Activated naive CD8-positive, alpha-beta T cell treated with anti-CD3 and anti-CD28 coated beads, Interleukin-2, amount 50 U/mL, for 24 hours (primary cell): Measurements from ENCODE around the gene RPH3AL.
"Not testable (repeated sequence)": the region's sequence is repeated elsewhere in the genome, so short reads cannot be mapped to it uniquely, and the experiment has no call there.

Source experiments
- ATAC-seq: fragments of 150-1000 bp; cut with Tn5 transposase; one replicate; pipeline ENCODE4 v1.10.0; 2021
- DNase-seq: peaks from one replicate; pipeline ENCODE4 v3.0.0; 2021
- H3K27ac Mint-ChIP-seq: one replicate; pipeline ENCODE4 v1.8.0; 2021; ENCODE audit warnings: mild to moderate bottlenecking, mixed read lengths
- H3K27me3 Mint-ChIP-seq: one replicate; pipeline ENCODE4 v1.8.0; 2021; ENCODE audit warnings: mixed read lengths
- H3K36me3 Mint-ChIP-seq: one replicate; pipeline ENCODE4 v1.8.0; 2021; ENCODE audit warnings: low read depth, mixed read lengths
- H3K4me1 Mint-ChIP-seq: one replicate; pipeline ENCODE4 v1.8.0; 2021; ENCODE audit warnings: mixed read lengths
- H3K4me3 Mint-ChIP-seq: one replicate; pipeline ENCODE4 v1.8.0; 2021; ENCODE audit warnings: mild to moderate bottlenecking, moderate library complexity, mixed read lengths
- H3K9me3 Mint-ChIP-seq: one replicate; pipeline ENCODE4 v1.8.0; 2021; ENCODE audit warnings: mixed read lengths

The RPH3AL gene

GRCh38 chr17:200586-200985 is 152.0 kb downstream of the RPH3AL start:
- no peak for DNase-seq
- Mint-ChIP-seq H3K27me3 (peaks cover 14% of the 10 kb centered on the region), H3K36me3 (no peaks in the 10 kb centered on the region), H3K4me3 (no peak overlapping the region), H3K9me3 (no peaks in the 10 kb centered on the region), H3K27ac (no peak overlapping the region), H3K4me1 (no peaks in the 10 kb centered on the region)
- ATAC-seq: no peak

DNA sequence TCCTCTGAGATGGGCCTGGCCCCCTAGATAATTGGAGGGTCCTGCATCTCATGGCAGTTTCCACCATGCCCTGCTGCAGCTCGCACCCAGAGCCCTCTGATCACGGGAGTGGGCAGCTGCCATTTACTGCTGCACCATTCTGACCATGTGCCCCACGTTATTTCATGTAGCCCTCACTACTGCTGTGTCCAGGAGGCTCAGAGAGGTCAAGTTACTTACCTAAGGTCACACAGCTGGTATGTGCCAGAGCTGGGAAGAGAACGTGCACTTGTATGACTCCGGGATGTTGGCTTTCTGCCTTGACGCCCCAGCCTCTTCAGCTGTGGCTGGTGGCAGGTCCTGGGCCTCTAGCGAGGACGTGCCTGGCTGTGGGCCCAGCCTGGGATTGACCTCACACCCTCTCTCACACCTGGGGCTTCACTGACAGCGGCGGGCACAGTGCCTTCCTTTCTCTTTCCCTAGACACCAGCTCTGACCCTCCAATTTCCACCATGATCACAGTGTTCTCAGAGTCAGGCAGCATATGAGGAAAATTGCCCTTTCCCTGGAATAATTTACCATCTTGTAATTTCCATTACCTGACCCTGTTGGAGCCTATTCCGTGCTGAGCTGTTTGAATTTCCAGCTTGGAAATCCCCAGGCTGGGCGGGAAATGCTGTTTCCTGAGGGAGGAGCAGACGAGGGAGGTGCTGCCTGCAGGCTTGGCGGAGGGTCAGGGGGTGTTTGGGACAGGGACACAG is 152.6 kb downstream of the RPH3AL start:
- Mint-ChIP-seq H3K4me3 (no peak overlapping the region), H3K36me3 (no peaks in the 10 kb centered on the region)

DNA sequence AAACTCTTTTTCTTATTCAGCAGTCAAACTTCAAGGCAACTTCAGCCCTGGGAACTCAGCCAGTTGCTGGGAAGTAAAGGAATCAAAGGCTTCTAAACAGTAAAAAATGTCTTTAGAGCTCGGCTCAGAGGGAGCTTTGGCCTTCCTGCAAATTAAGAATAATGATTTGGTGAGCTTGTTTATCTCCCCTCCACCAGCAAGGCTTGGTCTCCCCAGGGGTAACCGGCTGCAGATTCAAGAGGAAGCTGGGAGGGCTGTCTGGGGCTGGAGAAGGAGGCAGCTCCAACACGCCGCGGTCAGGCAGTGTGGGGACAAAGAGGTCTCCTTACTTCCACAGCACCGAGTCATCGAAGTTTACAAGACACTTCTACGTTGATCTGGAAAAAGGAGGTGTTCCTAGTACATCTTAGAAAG is 153.4 kb downstream of the RPH3AL start:
- H3K27me3 Mint-ChIP-seq: peaks cover 14% of the 10 kb centered on the region
- H3K27ac Mint-ChIP-seq: no peak overlapping the region
- H3K4me1 Mint-ChIP-seq: no peaks in the 10 kb centered on the region
- no peaks in the 10 kb centered on the region for H3K9me3 Mint-ChIP-seq
- no peaks in the 10 kb centered on the region for H3K36me3 Mint-ChIP-seq
- no peak overlapping the region for H3K4me3 Mint-ChIP-seq
- DNase-seq (no peak), ATAC-seq (no peak)

More for the DNA sequence above, 152.6 kb downstream of the RPH3AL start:
- DNase-seq (no peak), ATAC-seq (no peak)
- H3K4me1 Mint-ChIP-seq: no peaks in the 10 kb centered on the region
- no peaks in the 10 kb centered on the region for H3K9me3 Mint-ChIP-seq
- H3K27ac Mint-ChIP-seq: no peak overlapping the region
- H3K27me3 Mint-ChIP-seq: peaks cover 14% of the 10 kb centered on the region

GRCh38 chr17:198225-198624 is 154.4 kb downstream of the RPH3AL start:
- not testable (repeated sequence) for H3K4me1 Mint-ChIP-seq, DNase-seq, H3K27ac Mint-ChIP-seq, H3K4me3 Mint-ChIP-seq, ATAC-seq, H3K36me3 Mint-ChIP-seq, H3K9me3 Mint-ChIP-seq
- H3K27me3 Mint-ChIP-seq: peaks cover 14% of the 10 kb centered on the region

DNA sequence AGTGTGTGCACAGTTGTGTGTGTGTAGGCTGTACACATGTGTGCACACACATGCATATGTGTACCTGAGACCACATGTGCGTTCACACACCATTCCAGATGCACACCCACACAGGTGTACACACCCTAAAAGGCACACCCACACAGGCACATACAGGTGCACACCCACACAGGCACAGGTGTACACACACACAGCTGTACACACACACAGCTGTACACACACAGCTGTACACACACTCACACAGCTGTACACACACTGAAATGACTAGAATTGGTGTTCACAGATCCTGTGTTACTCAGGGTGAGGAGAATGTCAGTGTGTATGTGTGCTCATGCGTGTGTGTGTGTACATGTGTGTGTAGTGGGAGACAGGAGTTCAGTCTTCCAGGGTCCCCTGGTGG is 155.3 kb downstream of the RPH3AL start:
- no peak overlapping the region for H3K27ac Mint-ChIP-seq
- H3K9me3 Mint-ChIP-seq: no peaks in the 10 kb centered on the region
- H3K36me3 Mint-ChIP-seq: no peaks in the 10 kb centered on the region
- H3K4me3 Mint-ChIP-seq: no peak overlapping the region
- peaks cover 14% of the 10 kb centered on the region for H3K27me3 Mint-ChIP-seq
- DNase-seq: no peak
- H3K4me1 Mint-ChIP-seq: no peaks in the 10 kb centered on the region
- no peak for ATAC-seq

- no peak overlapping the region for H3K27ac Mint-ChIP-seq
- H3K9me3 Mint-ChIP-seq: no peaks in the 10 kb centered on the region
- H3K36me3 Mint-ChIP-seq: no peaks in the 10 kb centered on the region
- H3K4me1 Mint-ChIP-seq: no peaks in the 10 kb centered on the region
- ATAC-seq (no peak), DNase-seq (no peak)
- H3K4me3 Mint-ChIP-seq: no peak overlapping the region
- H3K27me3 Mint-ChIP-seq: peaks cover 12% of the 10 kb centered on the region
Observed at GRCh38 chr17:194828-195602, 157.6 kb downstream of the RPH3AL start.

DNA sequence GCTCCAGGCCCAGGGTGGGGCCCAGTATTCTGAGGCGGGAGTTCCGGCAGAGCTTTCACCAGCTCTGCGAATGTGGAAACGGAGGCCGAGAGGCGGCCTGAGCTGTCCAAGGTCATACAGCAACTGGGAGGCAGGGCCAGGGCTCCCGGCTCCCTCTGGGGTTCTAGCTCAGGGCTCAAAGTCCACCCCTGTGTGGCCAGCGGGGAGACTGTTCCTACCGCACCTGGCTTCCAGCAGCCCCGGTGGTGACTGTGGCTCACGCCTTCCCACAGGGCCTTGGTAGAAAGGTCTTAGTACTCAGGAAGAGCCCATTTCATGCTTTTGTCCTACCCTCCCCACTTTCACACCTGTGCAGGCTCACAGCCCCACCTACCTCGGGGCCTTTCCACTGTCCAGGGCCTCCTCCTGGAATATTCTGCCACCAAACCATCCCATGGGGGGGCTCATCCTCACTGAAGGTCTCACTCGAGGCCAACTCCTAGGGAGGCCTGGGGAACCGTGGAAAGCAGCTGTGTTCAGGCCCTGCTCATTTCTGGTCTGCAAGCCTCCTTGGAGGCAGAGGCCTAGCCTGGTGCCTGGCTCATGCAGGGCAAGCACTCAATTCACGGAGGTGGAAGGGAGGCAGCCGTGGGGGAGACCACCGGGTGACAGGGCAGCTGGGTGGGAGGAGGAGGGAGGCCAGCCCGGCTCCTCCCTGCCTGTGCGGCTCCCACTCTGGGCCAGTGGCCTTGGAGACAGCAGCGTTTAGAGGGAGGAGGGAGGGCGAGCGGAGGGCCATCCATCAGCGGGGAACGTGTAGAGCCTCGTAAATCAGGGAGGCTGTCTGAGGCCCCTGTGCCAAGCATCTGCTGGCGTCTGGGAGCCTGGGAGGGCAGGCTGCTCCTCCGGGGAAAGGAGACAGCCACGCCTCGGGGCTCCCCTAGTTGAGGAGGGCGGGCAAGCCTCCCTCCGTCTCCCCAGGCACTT is 158.5 kb downstream of the RPH3AL start:
- Mint-ChIP-seq H3K27me3 (peaks cover 7% of the 10 kb centered on the region), H3K36me3 (no peaks in the 10 kb centered on the region), H3K27ac (no peak overlapping the region), H3K4me3 (no peak overlapping the region), H3K4me1 (peaks cover 3% of the 10 kb centered on the region), H3K9me3 (no peaks in the 10 kb centered on the region)
- ATAC-seq (no peak), DNase-seq (no peak)

GRCh38 chr17:193426-193810 is 159.2 kb downstream of the RPH3AL start:
- no peak overlapping the region for H3K4me3 Mint-ChIP-seq
- H3K36me3 Mint-ChIP-seq: no peaks in the 10 kb centered on the region
- DNase-seq (no peak), ATAC-seq (no peak)
- H3K27me3 Mint-ChIP-seq: peaks cover 6% of the 10 kb centered on the region
- no peaks in the 10 kb centered on the region for H3K9me3 Mint-ChIP-seq
- H3K4me1 Mint-ChIP-seq: peaks cover 3% of the 10 kb centered on the region
- no peak overlapping the region for H3K27ac Mint-ChIP-seq

- no peak for ATAC-seq
- peaks cover 3% of the 10 kb centered on the region for H3K4me1 Mint-ChIP-seq
- no peaks in the 10 kb centered on the region for H3K36me3 Mint-ChIP-seq
- H3K4me3 Mint-ChIP-seq: no peak overlapping the region
- H3K27me3 Mint-ChIP-seq: peaks cover 4% of the 10 kb centered on the region
- no peak for DNase-seq
- H3K27ac Mint-ChIP-seq: no peak overlapping the region
- no peaks in the 10 kb centered on the region for H3K9me3 Mint-ChIP-seq
Observed at GRCh38 chr17:192666-193425, 159.8 kb downstream of the RPH3AL start.

- no peak overlapping the region for H3K4me3 Mint-ChIP-seq
- no peaks in the 10 kb centered on the region for H3K36me3 Mint-ChIP-seq
- peaks cover 13% of the 10 kb centered on the region for H3K4me1 Mint-ChIP-seq
- H3K27ac Mint-ChIP-seq: no peak overlapping the region
- no peaks in the 10 kb centered on the region for H3K9me3 Mint-ChIP-seq
- H3K27me3 Mint-ChIP-seq: peaks cover 2% of the 10 kb centered on the region
- no peak for DNase-seq
- ATAC-seq: peak; percentile 34
Observed at GRCh38 chr17:189444-189843, 163.2 kb downstream of the RPH3AL start.

- Mint-ChIP-seq H3K36me3 (no peaks in the 10 kb centered on the region), H3K4me3 (no peak overlapping the region), H3K4me1 (peaks cover 14% of the 10 kb centered on the region), H3K27me3 (peaks cover 24% of the 10 kb centered on the region), H3K27ac (no peak overlapping the region), H3K9me3 (no peaks in the 10 kb centered on the region)
- no peak for DNase-seq
- ATAC-seq: no peak
Observed at GRCh38 chr17:187130-187529, 165.5 kb downstream of the RPH3AL start.

DNA sequence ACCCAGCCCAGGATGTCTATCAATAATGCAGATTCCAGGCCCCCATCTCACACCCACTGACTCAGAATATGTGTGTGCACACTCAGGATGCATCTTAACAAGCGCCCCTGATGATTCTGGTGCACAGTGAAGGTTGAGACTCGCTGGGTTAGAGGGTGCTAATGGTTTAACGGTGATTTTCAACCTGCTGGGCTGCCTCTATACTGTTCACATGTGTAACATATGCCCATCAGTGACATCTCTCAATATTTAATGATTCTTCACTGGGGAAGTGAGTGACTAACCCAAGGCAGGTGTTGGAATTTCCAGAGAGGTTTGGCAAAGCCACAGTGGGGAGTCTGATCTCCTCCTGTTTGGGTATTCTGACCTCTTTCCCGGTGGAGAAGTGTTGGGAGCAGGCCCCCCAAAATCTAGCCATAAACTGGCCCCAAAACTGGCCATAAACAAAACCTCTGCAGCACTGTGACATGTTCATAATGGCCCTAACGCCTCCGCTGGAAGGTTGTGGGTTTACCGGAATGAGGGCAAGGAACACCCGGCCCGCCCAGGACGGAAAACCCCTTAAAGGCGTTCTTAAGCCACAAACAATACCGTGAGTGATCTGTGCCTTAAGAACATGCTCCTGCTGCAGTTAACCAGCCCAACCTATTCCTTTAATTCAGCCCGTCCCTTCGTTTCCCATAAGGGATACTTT is 167.0 kb downstream of the RPH3AL start:
- peak overlapping the region; percentile 47 for H3K27ac Mint-ChIP-seq
- peak; percentile 34 for DNase-seq
- no peaks in the 10 kb centered on the region for H3K36me3 Mint-ChIP-seq
- ATAC-seq: peak; percentile 47
- no peaks in the 10 kb centered on the region for H3K9me3 Mint-ChIP-seq
- H3K27me3 Mint-ChIP-seq: peaks cover 28% of the 10 kb centered on the region
- H3K4me3 Mint-ChIP-seq: no peak overlapping the region
- H3K4me1 Mint-ChIP-seq: peaks cover 18% of the 10 kb centered on the region

GRCh38 chr17:183021-183420 is 169.6 kb downstream of the RPH3AL start:
- Mint-ChIP-seq H3K27me3 (peaks cover 34% of the 10 kb centered on the region), H3K4me1 (peaks cover 15% of the 10 kb centered on the region), H3K36me3 (no peaks in the 10 kb centered on the region), H3K27ac (no peak overlapping the region), H3K4me3 (no peak overlapping the region), H3K9me3 (no peaks in the 10 kb centered on the region)
- no peak for ATAC-seq
- DNase-seq: no peak
